Fibroblast of peridontal ligament (primary cell): ENCODE measurements around the gene TWF2.

Experiments
- DNase-seq: peaks from one replicate; pipeline ENCODE4 v3.0.0-alpha.2; 2010; ENCODE audit errors: extremely low read depth

Gene TWF2

DNA sequence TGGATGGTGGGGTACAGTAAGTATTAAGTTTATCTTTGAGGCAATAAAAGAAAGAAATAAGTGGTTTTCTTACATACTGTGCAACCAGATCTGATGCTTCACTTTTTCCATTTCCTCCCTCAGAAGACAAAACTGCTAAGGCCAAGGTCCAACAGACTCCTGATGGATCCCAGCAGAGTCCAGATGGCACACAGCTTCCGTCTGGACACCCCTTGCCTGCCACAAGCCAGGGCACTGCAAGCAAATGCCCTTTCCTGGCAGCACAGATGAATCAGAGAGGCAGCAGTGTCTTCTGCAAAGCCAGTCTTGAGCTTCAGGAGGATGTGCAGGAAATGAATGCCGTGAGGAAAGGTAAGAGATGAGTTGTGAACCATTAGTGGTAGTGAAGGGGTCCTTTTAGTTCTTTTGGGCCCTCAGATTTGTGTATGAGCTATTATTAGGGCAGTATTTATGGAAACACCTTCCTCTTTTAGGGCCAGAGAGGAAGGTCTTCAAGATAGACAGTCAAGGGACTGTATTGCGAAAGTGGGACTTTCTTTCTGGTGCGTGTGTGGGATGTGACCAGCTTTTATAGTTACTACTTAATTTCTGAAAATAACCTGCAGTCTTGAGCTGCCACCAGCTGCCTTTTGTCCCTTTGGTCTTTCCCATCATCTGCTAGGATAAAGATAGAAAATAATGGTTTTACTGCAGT, 36.4 kb downstream of the TWF2 start:
- no peak for DNase-seq

DNA sequence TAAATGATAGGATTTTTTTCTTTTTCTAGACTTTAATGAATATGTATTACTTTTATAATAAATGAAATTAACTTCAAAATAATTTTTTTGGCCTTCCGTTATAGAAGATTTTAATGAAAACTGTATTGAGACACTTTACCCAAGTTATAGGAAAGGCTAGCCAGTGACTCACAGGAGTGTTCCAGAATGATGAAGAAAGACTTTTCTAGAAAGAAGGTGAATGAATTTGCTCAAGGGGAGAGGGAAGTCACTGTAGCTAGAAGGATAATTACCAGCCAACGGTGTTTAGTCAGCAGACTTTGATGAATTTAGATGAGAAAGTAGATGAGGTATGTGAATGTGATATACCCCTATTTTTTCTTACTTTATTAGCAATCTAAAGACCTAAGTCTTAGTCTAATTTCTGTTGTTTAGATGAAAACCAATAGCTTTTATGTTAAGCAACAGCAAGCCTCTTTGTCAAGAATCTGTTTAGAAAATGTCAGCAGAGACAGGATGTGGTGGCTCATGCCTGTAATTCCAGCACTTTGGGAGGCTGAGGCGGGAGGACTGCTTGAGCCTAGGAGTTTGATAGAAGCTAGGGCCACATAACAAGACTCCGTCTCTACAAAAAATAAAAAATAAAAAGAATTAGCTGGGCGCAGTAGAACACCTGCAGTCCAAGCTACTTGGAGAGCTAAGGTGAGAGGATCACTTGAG, 37.8 kb downstream of the TWF2 start:
- DNase-seq, result no peak

DNA sequence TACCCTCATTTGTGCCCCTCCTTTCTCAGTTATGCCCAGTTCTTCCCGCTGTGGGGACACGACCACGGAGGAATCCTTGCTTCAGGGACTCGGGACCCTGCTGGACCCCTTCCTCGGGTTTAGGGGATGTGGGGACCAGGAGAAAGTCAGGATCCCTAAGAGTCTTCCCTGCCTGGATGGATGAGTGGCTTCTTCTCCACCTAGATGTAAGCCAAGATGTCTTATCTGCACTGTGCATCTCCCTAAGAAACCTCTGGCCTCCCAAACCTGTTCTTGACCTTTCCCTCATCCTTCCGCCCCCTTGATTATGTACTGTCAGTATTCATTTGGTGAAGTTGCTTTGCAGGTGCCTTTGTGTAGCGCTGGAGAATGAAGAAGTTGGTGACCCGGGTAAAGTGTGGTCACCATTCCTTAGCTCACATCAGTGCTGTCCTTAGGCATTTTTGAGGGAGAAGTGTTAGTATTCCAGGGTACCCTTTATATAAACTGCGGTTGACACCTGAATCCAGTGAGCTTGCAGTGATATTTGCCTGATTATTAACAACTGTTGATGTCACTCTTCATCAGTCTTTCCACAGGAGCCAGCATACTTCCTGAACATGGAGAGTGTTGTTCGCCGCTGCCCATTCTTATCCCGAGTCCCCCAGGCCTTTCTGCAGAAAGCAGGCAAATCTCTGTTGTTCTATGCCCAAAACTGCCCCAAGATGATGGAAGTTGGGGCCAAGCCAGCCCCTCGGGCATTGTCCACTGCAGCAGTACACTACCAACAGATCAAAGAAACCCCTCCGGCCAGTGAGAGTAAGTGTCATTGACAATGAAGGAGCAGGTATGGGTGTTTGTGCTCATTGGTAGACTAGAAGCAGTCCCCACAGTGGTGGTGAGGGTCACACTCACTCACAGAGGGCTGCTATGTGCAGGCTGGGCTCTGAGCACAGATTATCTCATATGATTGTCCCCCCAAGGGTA, 40.0 kb downstream of the TWF2 start:
- DNase-seq, result no peak

DNA sequence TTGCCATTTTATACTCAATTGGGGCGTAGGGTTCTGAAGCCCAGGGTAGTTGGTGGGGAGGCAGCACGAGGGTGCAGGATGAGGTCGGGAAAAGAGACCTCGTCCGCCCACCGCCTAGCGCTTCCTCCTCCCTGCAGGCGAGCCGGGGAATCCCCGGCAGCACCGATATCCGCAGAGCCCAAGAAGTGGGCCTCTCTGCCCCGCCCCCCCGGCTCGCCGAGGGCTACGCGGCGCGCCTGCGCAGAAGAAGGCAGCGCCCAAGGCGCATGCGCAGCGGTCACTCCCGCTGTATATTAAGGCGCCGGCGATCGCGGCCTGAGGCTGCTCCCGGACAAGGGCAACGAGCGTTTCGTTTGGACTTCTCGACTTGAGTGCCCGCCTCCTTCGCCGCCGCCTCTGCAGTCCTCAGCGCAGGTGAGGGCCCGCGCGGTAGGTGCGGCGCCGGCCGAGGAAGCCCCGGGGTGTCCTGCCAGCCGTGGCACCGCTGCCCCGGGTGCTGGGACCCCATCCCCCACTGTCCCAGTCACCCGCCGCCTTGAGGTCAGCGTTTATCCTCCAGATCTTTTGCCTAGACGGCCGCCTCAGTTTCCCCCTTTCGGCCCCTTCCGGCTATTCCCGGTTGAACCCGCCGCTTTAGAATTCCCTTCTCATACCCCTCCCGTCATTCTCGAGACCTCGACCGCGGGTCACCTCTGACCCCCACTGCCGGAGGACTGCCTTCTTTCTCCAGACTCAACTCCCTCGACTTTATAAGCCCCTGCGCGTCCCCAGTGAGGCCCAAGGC, 40.9 kb downstream of the TWF2 start, which contains the start of gene ALAS1:
TSS of gene ALAS1 (plus strand) at position 319 of the 784 bp plus-strand sequence. CDS start 1,082 bp downstream, outside the sequence.
- peak; percentile 80 for DNase-seq

DNA sequence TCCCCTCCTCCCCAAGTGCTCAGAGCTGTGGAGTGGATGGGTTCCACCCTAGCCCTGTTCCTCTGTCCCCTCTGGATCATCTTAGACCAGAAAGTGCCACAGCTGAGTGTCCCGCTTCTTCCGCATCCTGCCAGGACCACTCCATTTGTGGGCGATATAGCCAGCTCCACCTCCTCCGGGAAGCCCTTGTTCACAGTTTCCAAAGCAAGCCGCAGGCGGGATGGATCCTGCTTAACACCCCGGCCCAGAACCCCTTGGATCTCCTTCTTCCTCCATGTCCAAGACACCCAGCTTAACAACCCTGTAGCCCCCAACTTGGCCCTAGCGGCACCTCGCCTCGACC, 41.5 kb downstream of the TWF2 start:
- no peak for DNase-seq

DNA sequence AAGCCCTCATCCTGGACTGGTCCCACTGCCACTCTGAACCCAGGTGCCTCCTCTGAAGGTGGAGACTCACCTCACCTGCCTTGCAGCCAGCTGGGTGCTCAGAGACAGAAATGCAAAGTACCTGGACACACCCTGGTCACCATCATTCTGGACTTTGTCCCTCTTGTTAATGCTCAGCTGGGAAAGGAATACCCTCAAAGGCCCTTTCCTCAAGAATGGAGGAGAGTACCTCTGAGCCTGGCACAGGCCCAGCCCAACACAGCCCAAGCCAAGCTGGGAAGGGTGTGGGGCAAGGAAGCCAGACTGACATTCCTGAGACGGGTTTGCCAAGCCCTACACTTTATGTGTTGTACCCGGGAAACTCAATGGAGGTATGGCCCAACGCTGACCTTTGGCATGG, 42.0 kb downstream of the TWF2 start:
- no peak for DNase-seq

DNA sequence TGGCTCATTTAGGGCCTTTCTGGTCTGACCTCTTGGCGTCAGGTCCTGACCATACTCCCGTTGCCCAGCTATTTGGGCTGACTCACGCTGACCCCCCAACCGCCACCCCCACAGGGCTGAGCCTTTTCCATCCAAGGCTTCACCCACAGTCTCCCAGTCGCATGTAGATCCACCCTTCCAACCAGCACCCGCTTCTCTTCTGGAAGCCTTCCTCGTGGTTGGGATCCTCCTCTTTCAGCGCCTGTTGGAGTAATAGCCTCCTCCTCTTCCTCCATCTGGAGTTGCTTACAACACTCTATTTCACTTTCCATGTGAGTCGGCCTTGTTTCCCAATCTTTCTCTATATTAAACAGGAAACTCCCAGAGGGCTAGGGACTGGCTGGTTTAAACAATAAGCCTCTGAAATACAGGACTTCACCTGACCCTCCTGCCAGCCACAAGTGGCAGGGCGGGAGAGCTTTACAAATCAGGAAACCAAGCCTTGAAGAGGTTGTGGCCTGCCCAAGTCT, 43.1 kb downstream of the TWF2 start:
- DNase-seq, result peak; percentile 84

DNA sequence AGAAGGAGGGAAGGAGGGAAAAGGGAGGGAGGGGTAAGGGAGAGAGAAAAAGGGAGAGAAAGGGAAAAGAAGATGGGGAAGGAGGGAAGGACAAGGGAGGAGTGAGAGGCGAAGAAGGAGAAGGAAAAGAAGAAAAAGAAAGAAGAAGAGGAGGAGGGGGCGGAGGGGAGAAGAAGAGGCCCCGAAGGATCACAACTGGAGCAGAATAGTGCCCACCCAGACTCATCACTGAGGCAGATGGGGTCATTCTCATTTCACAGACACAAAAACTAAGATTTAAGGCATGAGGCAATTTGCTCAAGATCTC, 43.7 kb downstream of the TWF2 start:
- no peak for DNase-seq

DNA sequence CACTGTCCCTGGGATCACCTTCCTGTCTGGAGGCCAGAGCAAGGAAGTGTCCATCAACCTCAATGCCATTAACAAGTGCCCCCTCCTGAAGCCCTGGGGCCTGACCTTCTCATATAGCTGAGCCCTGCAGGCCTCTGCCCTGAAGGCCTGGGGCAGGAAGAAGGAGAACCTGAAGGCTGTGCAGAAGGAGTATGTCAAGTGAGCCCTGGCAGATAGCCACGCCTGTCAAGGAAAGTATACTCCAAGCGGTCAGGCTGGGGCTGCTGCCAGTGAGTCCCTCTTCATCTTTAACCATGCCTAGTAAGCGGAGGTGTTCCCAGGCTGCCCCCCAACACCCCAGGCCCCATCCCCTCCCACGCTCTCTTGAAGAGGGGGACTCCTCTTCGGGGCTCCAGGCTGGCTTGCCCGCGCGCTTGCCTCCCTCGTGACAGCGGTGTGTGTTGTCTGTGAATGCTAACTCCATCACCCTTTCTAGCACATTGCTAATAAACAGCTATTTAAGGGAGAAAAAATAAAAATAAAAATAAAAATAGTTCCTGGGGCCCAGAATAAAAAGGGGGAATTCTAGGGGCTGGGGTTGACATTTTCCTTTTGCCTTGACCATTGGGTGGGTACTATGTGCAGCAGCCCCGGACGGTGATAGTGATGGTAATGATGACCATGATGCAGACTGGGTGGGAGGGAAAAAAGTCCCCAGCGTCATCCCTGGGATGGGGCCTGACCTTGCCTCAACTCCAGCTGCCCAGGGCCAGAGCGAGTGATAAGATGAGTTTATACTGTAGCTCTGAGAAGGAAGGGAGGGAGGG, 44.3 kb downstream of the TWF2 start:
- no peak for DNase-seq

DNA sequence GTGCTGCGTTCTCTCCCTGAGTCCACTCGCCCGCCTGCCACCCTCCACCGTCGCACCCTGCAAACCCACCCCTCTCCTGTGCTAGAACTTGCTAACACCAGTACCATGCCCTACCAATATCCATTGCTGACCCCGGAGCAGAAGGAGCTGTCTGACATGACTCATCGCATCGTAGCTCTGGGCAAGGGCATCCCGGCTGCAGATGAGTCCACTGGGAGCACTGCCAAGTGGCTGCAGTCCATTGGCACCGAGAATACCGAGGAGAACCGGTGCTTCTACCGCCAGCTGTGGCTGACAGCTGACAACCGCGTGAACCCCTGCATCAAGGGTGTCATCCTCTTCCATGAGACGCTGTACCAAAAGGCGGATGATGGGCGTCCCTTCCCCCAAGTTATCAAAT, 45.9 kb downstream of the TWF2 start:
- peak; percentile 55 for DNase-seq

DNA sequence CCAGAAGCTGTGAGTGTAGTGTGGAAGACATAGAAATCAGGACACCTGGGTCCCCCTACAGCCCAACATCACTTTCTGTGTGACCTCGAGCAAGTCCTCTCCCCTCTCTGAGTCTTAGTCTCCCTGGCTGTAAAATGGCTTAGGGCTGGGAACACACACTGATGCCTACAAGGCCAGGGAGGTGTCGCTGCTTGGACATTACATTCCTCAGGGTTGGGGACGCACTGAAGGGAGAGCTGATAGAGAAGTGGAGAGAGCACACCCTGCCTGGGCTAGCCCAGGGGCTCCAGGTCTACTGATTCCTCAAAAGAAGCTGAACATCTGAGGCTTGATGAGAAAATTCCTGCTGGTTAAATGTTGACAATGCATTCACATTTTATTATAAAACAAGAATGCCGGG, 47.3 kb downstream of the TWF2 start:
- DNase-seq, result no peak

DNA sequence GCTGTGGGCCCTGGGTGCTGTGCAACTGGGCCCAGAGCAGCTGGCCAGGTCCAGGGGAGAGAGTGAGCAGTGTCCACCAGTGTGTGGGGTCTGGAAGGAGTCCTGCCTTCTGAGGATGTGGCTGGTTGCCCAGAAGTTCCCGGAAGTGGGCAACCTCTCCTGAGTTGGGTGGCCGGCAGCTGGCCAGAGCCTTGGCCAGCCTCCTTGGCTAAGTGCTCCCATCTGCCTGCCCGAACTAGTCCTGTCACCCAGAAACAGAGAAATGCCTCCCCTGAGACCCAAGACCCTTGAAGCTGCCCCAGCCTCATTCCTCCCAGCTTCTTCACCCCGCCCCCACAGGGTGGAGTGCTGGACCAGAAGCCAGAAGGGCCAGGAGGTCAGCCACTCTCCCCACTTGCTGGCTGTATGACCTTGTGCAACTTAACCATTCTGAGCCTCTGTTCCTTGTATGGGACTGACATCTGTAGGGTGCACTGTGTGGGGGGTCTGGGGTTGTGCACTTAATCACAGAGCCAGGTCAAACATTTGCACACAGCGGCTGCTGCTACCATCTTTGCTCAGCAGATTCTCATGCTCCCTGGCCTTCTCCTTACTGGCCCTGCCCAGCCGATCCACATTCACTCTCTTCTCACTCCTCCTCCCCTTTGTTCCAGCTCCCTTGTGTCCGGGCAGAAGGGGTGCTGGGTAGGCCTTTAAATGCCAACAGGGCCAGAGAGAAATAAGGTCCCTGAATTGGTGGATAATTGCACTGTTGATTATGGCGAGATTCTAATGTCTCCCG, 48.5 kb downstream of the TWF2 start:
- peak; percentile 80 for DNase-seq

DNA sequence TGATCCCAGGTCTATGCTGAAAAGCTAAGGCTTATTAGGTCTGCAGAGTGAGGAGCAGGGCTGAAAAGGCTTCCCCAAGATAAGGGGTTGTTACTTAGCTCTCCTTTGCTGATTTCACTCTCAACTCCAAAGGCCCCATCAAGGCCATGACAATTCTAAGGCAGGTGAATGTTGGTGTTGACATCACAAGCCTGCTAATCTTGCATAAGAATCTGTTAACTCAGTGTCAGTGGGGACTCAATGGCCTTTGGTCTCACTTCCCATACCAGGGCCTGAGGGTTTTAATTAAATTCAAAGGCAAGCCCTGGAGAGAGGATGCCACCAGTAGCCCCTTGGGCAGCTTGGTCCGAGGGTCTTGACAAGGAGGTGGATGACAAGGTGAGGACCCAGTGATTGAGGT, 50.4 kb downstream of the TWF2 start:
- DNase-seq, result no peak

DNA sequence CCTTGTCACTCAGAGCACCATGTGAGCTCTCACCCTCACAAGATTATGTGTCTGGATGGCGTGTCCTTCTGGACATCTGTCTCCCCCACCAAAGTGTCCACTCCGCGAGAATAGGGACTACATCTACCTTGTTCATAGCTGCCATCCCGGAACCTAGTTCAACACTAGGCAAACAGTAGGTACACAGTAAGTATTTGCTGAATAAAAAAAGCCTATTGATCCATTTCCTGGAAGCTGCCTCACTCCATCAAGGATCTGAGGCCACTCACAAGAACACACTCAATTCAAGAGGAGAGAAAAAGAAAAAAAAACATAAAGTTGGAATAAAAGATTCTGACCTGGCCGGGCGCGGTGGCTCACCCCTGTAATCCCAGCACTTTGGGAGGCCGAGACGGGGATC, 52.2 kb downstream of the TWF2 start:
- DNase-seq, result no peak

DNA sequence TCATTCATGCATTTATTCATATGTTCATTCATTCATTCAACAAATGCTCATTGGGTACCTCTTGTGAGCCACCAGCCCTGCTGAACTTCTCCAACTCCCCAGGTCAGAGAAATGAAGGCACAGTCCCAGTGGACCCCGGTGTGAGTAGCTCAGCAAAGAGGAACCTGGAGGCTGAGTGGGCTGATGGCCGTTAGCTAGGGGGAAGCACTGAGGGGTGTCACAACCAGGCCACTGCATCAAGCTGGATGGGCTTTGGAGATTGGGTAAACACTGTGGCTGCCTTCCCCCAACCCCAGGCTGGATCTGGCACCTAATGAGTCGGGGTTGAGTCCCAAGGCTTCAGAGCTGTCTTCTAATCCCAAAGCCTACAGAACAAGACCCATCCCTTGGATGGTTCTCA, 53.1 kb downstream of the TWF2 start:
- DNase-seq, result no peak

DNA sequence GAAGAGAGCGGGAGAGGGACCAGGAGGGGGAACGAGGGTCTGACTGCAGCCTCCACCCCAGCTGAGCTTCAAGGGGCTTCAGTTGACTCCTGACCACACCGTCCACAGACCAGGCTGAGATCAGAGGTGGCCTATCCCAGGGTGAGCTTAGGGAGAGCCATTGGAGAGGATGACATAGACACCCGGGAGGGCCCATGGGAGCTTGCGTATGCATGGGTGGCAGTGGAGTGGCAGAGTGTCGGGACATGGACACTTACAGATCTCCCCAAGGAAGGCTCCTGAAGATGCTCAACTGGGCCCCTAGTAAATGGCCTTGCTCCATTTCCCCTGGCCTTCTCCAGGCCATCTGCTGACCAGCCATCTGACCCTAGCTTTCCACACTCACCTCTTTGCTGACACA, 53.6 kb downstream of the TWF2 start:
- DNase-seq, result no peak

DNA sequence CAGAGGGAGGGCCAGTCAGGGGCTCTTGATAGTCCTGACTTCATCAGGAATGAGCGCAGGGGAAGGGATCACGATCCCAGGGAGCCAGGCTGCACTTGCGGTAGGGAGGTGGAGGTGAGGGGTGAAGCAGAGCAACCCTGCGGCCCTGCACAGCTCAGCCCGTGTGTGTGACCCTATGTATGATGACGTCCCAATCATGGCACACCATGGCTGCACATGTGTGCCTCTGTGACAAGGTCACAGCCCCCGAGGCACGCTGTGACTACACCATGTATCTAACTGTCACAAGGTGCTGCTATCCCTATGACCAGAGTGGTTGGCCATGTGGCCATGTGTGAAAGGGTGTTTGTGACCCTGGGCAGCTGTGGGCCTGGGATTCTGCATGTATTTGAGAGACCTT, 54.3 kb downstream of the TWF2 start:
- DNase-seq, result no peak

DNA sequence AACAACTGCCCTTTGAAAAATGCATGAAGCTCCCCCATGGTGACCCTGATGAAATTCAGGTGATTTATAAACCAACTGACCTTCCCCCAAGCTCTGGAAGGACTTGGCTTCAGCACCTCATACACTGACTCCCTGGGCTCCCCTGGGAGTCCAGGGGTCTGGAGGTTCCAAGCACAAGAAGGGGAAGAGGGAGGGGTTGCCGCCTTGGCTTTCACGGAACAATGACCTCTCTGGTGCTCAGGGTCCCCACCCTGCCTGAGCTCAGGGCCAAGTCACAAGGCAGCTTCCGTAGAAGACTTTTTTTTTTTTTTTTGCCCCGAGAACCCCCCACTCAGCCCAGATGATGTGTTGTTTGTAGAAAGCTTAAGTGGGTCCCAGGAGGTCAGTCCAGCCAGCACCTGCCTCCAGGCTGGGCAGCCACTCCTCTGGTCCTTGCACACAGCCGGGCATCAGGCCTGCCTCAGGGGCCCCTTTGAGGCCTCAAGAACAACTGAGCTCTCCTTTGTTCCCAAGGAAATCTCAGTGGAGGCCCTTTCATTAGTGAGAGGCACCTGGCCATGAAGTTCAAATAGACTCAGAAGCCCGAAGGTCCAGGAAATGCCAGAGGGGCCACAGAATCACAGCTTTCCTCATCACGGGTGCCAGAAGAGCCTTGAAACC, 55.0 kb downstream of the TWF2 start:
- DNase-seq, result no peak

DNA sequence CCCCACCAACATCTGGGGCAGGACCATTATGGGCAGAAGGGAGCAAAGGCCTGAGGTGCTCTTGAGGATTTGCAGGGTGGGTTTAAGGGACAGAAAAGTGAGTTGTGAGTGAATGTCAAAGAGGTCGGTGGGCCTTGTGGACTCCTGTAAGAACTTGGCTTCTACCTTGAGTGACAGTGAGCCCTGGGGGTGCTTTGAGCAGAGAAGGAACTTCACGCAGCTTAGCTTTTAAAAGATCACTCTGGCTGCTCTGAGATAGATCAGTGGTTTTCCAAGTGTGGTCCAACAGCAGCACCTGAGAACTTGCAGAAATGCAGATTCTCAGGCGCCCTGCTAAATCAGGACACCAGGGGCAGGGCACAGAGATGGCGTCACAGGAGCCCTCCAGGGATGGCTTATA, 56.3 kb downstream of the TWF2 start:
- DNase-seq, result no peak

DNA sequence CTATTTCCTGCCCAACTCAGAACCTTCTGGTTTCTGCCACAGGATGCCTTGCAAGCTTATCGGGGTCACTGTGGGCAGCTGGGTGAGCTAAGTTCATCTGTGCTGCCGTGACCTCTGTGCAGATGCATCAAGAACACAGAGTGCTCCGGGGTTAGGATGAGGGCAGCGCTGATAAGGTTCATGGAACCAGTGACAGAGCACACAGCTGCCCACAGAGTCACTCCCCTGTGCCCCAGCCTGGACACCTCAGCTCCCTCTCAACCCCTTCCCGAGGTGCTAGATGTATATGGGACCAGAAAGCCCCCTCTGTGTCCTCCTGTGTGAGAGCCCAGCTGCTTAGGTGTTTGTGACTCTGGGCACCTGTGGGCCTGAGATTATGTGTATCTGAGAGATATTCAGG, 56.8 kb downstream of the TWF2 start:
- DNase-seq, result no peak
